Psoas muscle (tissue), 8 donors: ENCODE data around the gene CYP1A1. TPM values are rescaled to one million over a fixed set of nuclear protein-coding genes. Genes with fewer than 3 reads are reported as not detected.

ENCODE experiments used
- ATAC-seq, 4 donors: fragments of 200-7000 bp; cut with Tn5 transposase; one replicate each; pipeline ENCODE4 v1.9.1; 2020; ENCODE audit warnings: moderate library complexity in 3 of 4, mild to moderate bottlenecking in 2 of 4
- DNase-seq, 2 donors: peaks; one replicate each; pipeline ENCODE4 v3.0.0-alpha.2; 2020
- H3K27ac ChIP-seq: fragments of 200-600 bp; one replicate; pipeline ENCODE4 v1.8.0; 2022
- H3K27me3 ChIP-seq, 3 donors: fragments of 200-600 bp in 1 of 3; one replicate each; pipeline versions ENCODE4 v1.6.1 to v1.8.0; 2013 to 2022; ENCODE audit warnings: low read length in 2 of 3, mild to moderate bottlenecking in 2 of 3, moderate library complexity in 1 of 3; ENCODE audit not compliant: insufficient read depth in 3 of 3
- H3K36me3 ChIP-seq, 2 donors: fragments of 200-600 bp in 1 of 2; one replicate each; pipeline versions ENCODE4 v1.6.1 to v1.8.0; 2013 to 2022; ENCODE audit warnings: low read depth in 1 of 2, mild to moderate bottlenecking in 1 of 2, moderate library complexity in 1 of 2; ENCODE audit not compliant: insufficient read depth in 1 of 2
- H3K4me1 ChIP-seq: fragments of 200-600 bp; one replicate; pipeline ENCODE4 v1.8.0; 2022
- H3K4me3 ChIP-seq: fragments of 200-600 bp; one replicate; pipeline ENCODE4 v1.8.0; 2022; ENCODE audit warnings: mild to moderate bottlenecking
- H3K9me3 ChIP-seq: fragments of 200-600 bp; one replicate; pipeline ENCODE4 v1.8.0; 2022
- WGBS, 3 donors: extraction: QIAGEN DNeasy Blood & Tissue Kit; methylation state at CpG; one replicate each; pipeline versions ENCODE4 v1.1.6 to v1.1.7; 2013; 5-methylcytosine and 5-hydroxymethylcytosine counted together
- intact Hi-C, 2 donors: fragments of 100-400 bp; cut with DNase I; formaldehyde crosslinking; loops; one replicate each; pipeline versions ENCODE4 v1.11.0 to v1.14.2; 2022
- polyA plus RNA-seq, 3 donors: library from polyadenylated mRNA; stranded (reverse); fragments of 200-250 nt; gene quantifications; one replicate each; pipeline ENCODE4 v1.2.3, GENCODE V29; 2013
- total RNA-seq, 4 donors: library from RNA; stranded (reverse); fragmentation: NEBNext Ultra II Directional in 2 of 4; extraction: Animal tissue kit (Norgen Biotek cat#: 25700) in 2 of 4; gene quantifications; one replicate each; pipeline versions ENCODE4 v1.2.1 to v1.2.4, GENCODE V29; 2021 to 2023
- TF ChIP-seq, protein P1 (sequence below): fragments of 200-600 bp; IDR thresholded peaks from one replicate; pipeline ENCODE4 v1.8.0; 2022; ENCODE audit warnings: antibody characterized with exemption
- donor health status: healthy with polysubstance abuse.
- donor health status: DM: no; HTN: no; CAD: no; lungs with moderate emphysema.
- donor health status: Bipolar disorder and iron deficiency.
- donor health status: healthy.
- donor health status: DM: yes; HTN: yes; CAD: no.
- donor health status: DM: no; HTN: no; CAD: no.
- donor health status: DM: no; HTN: no; CAD: no.
- donor health status: DM: yes; HTN: yes; CAD: no.

Gene CYP1A1
- total and polyA plus RNA-seq, 7 donors, result 0.11 to 3.0 (median 0.61) TPM; not detected in 2

DNA sequence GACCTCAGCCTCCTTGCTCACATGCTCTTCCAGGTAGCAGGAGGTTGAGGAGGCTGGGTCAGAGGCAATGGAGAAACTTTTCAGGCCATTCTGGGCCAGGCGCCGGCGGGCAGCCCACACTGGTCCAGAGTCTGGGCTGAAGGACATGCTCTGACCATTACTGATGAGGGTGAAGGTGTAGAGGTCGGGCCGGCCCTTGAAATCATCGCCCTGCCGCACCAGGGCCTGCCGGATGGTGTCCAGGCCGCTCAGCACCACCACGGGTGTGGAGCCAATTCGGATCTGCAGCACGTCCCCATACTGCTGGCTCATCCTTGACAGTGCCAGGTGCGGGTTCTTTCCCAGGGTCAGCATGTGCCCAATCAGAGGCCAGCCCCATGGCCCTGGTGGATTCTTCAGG lies 2.7 kb downstream of the CYP1A1 start:
- TF ChIP-seq, protein P1, sequence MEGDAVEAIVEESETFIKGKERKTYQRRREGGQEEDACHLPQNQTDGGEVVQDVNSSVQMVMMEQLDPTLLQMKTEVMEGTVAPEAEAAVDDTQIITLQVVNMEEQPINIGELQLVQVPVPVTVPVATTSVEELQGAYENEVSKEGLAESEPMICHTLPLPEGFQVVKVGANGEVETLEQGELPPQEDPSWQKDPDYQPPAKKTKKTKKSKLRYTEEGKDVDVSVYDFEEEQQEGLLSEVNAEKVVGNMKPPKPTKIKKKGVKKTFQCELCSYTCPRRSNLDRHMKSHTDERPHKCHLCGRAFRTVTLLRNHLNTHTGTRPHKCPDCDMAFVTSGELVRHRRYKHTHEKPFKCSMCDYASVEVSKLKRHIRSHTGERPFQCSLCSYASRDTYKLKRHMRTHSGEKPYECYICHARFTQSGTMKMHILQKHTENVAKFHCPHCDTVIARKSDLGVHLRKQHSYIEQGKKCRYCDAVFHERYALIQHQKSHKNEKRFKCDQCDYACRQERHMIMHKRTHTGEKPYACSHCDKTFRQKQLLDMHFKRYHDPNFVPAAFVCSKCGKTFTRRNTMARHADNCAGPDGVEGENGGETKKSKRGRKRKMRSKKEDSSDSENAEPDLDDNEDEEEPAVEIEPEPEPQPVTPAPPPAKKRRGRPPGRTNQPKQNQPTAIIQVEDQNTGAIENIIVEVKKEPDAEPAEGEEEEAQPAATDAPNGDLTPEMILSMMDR, result no peak
- Histone ChIP-seq H3K9me3 (no peaks in the 10 kb centered on the region), H3K4me1 (peaks cover 13% of the 10 kb centered on the region), H3K27me3 (no peaks in the 10 kb centered on the region), H3K27ac (no peak overlapping the region), H3K36me3 (no peaks in the 10 kb centered on the region), H3K4me3 (no peak overlapping the region)
- no peak for DNase-seq
- intact Hi-C loops, result no loop called here
- WGBS, 3 donors, result 74 to 86% (median 82%) methylated on average over 13 of the region's 13 CpGs
- ATAC-seq, result no peak

DNA sequence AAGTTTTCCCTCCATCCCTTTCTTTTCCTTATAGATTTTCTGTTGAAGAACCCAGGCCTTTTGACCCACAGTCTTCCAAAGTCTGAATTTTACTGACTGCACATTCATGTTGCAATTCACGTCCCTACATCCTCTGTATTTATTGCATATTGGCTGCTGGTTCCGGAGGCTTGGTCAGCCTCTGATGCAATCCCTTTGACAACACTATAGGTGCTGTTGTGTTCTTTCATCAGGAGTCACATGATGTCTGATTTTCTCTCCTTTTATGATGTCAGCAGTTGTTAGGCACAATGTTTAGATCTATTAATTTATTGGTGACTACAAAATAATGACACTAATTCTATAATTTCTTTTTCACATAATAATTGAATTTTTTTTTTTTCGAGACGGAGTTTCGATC lies 8.7 kb downstream of the CYP1A1 start:
- intact Hi-C loops, result no loop called here
- H3K27ac ChIP-seq, result no peak overlapping the region
- no peaks in the 10 kb centered on the region for H3K36me3 ChIP-seq
- no peaks in the 10 kb centered on the region for H3K9me3 ChIP-seq
- DNase-seq (no peak), ATAC-seq (no peak)
- 80 to 85% (median 80%) methylated on average over 5 of the region's 5 CpGs for WGBS, 3 donors
- H3K4me1 ChIP-seq, result no peaks in the 10 kb centered on the region
- no peak overlapping the region for H3K4me3 ChIP-seq
- TF ChIP-seq, protein P1, result no peak
- no peaks in the 10 kb centered on the region for H3K27me3 ChIP-seq

DNA sequence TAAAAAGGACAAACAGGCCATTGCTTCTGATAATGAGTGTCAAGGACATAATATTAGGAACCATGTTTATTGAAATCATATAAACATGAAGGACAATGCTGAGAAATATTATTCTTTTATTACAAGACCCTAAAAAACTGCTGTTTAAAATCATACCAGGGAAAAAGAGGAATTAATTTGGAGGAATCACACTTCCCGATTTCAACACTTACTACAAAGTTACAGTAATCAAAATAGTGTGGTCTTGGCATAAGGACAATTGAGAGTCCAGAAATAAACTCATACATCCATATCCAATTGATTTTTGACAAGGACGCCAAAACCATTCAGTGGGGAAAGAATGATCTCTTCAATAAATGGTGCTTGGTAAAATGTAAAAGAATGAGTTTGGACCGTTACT lies 13.0 kb downstream of the CYP1A1 start:
- no peaks in the 10 kb centered on the region for H3K9me3 ChIP-seq
- no peak overlapping the region for H3K4me3 ChIP-seq
- ATAC-seq (no peak), DNase-seq (no peak)
- H3K27ac ChIP-seq, result no peak overlapping the region
- TF ChIP-seq, protein P1, result no peak
- no peaks in the 10 kb centered on the region for H3K36me3 ChIP-seq
- H3K27me3 ChIP-seq, result no peaks in the 10 kb centered on the region
- WGBS, 3 donors, result 34 to 37% (median 35%) methylated on average over 3 of the region's 3 CpGs
- no peaks in the 10 kb centered on the region for H3K4me1 ChIP-seq
- intact Hi-C loops, result no loop called here

DNA sequence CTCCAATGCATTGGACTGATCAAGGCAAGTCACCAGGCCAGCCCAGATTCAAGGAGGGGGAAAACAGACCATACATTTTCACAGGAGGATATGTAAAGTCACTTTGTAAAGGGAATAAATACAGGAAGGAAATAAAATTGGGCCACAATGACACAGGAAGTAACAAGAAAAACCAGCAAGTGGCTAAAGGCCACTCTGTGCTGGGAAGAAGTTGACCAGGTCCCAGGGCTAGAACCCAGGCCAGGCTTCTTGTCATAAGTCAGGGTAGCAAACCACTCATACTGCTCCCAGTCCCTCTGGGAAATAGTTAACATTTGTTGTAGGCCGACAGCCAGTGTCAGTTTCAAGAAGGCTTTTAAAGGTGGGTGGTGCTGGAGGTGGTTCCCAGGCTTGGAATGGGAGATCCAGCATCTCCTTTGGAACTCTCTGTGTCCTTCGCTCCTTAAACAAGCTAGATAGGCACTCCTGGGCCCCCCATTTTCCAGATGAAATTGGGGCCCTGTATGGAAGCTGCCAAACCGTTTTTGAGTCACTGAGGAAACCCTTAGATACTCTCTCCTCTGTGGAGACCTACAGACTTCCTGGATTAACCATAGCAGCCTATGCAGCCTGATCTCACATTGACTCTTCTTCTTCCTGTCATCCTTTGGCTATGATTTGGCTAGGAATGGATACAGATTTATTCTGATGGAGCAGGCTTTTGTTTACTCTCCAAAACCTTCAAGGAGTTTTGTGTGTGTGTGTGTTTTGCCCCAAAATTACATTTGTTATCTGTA lies 14.8 kb downstream of the CYP1A1 start:
- 42 to 48% (median 46%) methylated on average over 3 of the region's 3 CpGs for WGBS, 3 donors
- no peak for DNase-seq
- Histone ChIP-seq H3K4me3 (no peak overlapping the region), H3K27ac (no peak overlapping the region), H3K9me3 (no peaks in the 10 kb centered on the region), H3K36me3 (no peaks in the 10 kb centered on the region), H3K27me3 (no peaks in the 10 kb centered on the region), H3K4me1 (no peaks in the 10 kb centered on the region)
- TF ChIP-seq, protein P1, result no peak
- ATAC-seq, result no peak
- intact Hi-C loops, result no loop called here

DNA sequence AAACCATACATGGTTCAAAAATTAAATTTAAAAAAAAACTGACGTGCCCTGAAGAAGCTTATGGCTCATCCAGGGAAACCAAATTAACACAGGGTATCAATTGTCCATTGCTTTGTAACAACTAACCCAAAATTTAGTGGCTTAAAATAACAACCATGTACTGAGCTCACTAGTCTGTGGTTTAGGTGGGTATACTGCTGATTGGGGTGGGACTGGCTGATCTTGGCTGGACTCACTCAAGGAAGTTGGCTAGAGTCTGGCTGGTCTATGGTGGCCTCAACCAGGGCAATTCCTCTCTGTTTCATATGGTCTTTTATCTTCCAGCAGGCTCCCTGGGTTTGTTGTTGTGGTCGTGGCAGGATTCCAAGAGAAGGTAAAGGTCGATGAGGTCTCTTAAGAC lies 15.4 kb downstream of the CYP1A1 start:
- WGBS, 3 donors, result 51 to 59% (median 57%) methylated on average over 3 of the region's 3 CpGs
- TF ChIP-seq, protein P1, result no peak
- intact Hi-C loops, result no loop called here
- Histone ChIP-seq H3K36me3 (no peaks in the 10 kb centered on the region), H3K27ac (no peak overlapping the region), H3K27me3 (no peaks in the 10 kb centered on the region), H3K9me3 (no peaks in the 10 kb centered on the region), H3K4me1 (no peaks in the 10 kb centered on the region), H3K4me3 (no peak overlapping the region)
- DNase-seq (no peak), ATAC-seq (no peak)
